ENCODE results near the gene PHETA2. TPM values are rescaled to one million over a fixed set of nuclear protein-coding genes. Genes with fewer than 3 reads are reported as not detected.

The PHETA2 gene
- total and polyA plus RNA-seq, 2 of the 8 experiments (the other 6 are each of a cell fraction or from before 2014, with no cell fraction given), result 7.4 to 7.6 TPM

DNA sequence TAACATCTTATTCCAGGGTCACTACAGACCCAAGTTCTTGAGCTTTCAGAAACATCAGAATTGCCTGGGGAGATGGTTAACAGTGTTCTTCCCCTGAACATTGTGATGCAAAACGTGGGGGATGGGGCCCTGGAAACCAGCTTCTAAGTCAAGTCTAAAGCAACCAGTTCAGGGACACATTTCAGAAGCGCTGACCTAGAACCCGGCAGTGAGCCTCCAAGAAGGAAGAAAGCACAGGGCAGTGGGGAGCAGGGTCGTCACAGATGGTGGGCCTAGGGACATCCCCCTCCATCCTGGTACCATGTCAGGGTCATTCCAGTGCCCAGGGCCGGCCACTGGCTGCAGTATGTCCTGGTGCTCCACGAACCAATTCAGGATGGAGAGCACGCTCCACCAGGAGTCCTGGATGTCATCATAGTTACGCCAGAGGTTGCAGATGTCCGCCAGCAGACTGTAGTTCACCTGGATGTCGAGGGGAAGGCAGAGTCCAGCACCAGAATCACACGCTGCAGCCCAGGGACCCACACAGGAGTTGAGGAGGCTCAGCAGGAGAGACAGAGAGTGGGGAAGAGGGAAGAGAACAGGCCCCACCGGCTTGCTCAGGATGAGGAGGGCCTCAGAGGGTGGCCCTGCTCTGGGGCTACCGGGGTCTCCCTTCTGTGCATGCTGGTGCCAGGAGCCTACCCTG lies 8.5 kb upstream of the PHETA2 start (continued):
- TF ChIP-seq, protein P1, sequence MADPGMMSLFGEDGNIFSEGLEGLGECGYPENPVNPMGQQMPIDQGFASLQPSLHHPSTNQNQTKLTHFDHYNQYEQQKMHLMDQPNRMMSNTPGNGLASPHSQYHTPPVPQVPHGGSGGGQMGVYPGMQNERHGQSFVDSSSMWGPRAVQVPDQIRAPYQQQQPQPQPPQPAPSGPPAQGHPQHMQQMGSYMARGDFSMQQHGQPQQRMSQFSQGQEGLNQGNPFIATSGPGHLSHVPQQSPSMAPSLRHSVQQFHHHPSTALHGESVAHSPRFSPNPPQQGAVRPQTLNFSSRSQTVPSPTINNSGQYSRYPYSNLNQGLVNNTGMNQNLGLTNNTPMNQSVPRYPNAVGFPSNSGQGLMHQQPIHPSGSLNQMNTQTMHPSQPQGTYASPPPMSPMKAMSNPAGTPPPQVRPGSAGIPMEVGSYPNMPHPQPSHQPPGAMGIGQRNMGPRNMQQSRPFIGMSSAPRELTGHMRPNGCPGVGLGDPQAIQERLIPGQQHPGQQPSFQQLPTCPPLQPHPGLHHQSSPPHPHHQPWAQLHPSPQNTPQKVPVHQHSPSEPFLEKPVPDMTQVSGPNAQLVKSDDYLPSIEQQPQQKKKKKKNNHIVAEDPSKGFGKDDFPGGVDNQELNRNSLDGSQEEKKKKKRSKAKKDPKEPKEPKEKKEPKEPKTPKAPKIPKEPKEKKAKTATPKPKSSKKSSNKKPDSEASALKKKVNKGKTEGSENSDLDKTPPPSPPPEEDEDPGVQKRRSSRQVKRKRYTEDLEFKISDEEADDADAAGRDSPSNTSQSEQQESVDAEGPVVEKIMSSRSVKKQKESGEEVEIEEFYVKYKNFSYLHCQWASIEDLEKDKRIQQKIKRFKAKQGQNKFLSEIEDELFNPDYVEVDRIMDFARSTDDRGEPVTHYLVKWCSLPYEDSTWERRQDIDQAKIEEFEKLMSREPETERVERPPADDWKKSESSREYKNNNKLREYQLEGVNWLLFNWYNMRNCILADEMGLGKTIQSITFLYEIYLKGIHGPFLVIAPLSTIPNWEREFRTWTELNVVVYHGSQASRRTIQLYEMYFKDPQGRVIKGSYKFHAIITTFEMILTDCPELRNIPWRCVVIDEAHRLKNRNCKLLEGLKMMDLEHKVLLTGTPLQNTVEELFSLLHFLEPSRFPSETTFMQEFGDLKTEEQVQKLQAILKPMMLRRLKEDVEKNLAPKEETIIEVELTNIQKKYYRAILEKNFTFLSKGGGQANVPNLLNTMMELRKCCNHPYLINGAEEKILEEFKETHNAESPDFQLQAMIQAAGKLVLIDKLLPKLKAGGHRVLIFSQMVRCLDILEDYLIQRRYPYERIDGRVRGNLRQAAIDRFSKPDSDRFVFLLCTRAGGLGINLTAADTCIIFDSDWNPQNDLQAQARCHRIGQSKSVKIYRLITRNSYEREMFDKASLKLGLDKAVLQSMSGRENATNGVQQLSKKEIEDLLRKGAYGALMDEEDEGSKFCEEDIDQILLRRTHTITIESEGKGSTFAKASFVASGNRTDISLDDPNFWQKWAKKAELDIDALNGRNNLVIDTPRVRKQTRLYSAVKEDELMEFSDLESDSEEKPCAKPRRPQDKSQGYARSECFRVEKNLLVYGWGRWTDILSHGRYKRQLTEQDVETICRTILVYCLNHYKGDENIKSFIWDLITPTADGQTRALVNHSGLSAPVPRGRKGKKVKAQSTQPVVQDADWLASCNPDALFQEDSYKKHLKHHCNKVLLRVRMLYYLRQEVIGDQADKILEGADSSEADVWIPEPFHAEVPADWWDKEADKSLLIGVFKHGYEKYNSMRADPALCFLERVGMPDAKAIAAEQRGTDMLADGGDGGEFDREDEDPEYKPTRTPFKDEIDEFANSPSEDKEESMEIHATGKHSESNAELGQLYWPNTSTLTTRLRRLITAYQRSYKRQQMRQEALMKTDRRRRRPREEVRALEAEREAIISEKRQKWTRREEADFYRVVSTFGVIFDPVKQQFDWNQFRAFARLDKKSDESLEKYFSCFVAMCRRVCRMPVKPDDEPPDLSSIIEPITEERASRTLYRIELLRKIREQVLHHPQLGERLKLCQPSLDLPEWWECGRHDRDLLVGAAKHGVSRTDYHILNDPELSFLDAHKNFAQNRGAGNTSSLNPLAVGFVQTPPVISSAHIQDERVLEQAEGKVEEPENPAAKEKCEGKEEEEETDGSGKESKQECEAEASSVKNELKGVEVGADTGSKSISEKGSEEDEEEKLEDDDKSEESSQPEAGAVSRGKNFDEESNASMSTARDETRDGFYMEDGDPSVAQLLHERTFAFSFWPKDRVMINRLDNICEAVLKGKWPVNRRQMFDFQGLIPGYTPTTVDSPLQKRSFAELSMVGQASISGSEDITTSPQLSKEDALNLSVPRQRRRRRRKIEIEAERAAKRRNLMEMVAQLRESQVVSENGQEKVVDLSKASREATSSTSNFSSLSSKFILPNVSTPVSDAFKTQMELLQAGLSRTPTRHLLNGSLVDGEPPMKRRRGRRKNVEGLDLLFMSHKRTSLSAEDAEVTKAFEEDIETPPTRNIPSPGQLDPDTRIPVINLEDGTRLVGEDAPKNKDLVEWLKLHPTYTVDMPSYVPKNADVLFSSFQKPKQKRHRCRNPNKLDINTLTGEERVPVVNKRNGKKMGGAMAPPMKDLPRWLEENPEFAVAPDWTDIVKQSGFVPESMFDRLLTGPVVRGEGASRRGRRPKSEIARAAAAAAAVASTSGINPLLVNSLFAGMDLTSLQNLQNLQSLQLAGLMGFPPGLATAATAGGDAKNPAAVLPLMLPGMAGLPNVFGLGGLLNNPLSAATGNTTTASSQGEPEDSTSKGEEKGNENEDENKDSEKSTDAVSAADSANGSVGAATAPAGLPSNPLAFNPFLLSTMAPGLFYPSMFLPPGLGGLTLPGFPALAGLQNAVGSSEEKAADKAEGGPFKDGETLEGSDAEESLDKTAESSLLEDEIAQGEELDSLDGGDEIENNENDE (IDR thresholded peaks at IDR 0.05; ENCODE audit: insufficient replicate concordance, low read length), result no peak
- TF ChIP-seq BCL11A (IDR thresholded peaks at IDR 0.05; ENCODE audit: low read depth in 2 of 2, low read length in 2 of 2) (no peak), ATF3 (IDR thresholded peaks at IDR 0.05; ENCODE audit: insufficient read depth, low read depth, low read length) (no peak), CBX5 (IDR thresholded peaks at IDR 0.05; ENCODE audit: low read depth, low read length) (no peak), CHD1 (IDR thresholded peaks at IDR 0.05; ENCODE audit: low read depth, low read length) (no peak), EZH2 (IDR thresholded peaks at IDR 0.05; ENCODE audit: low read depth, low read length, severe bottlenecking) (no peak), BACH1 (IDR thresholded peaks at IDR 0.05; ENCODE audit: low read length) (no peak), HDAC6 (IDR thresholded peaks at IDR 0.05; ENCODE audit: low read depth, low read length) (no peak), RAD21 (IDR thresholded peaks at IDR 0.05 in 1 of 2, conservative IDR thresholded peaks at IDR 0.05 in 1 of 2; ENCODE audit: low read depth in 2 of 2, low read length in 2 of 2) (no peak), SIX5 (IDR thresholded peaks at IDR 0.05; ENCODE audit: low read depth, low read length) (no peak)

All from H1 (cell line).